Hypothalamus (tissue), 51 donors: ENCODE results near the gene FOS.
"Not testable (repeated sequence)": the region's sequence is repeated elsewhere in the genome, so short reads cannot be mapped to it uniquely, and the experiment has no call there.

Experiments used
- DNase-seq, 51 donors: peaks; one replicate each; lab custom pipeline; 2025; lab: John Stamatoyannopoulos, UW

FOS gene

GRCh38 chr14:75292101-75292563 is 13.5 kb downstream of the FOS start:
- no peak for DNase-seq

GRCh38 chr14:75292886-75293285 is 14.3 kb downstream of the FOS start:
- DNase-seq = no peak

DNA sequence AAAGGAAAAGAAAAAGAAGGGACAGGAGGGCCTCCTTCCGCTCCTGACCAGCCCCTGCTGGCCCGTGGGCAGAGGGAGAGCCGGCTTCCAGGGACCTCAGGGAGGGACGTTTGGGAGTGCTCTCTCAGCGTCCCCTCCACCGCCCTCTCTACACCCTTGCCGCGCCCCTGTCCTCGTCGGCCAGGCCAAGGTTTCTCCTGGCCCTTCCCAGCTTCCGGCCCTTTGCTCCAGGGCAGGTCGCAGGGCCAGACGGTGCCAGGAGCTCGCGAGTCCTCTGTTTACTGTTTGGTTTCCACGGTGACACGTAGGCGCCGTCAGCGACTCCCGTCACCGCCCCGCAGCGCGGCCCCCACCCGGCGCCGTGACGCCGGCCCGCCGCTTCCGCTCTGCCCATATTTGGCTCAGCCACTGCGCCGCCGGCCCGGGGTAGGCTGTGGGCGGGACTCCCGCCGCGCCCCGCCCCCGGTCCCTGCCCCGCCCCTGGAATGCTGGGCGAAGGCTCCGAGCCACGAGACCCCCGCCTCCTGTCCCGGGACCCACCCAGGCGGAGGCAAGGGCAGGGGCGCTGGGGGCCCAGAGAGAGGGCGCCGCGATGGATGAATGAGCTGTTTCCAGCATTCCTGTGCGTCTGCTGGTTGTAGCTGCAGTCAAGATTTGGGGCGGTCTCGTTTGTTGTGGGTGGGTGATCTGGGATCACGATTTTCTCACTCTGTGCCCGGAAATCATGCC is 15.5 kb downstream of the FOS start:
- DNase-seq = peak; percentile 17 to 97 (median 92)

- DNase-seq = peak in 1 of 51 donors; percentile 60
Observed at GRCh38 chr14:75294649-75295033, 16.0 kb downstream of the FOS start.

- peak in 28 of 51 donors; percentile 14 to 69 (median 36) for DNase-seq
Observed at GRCh38 chr14:75295061-75295461, 16.4 kb downstream of the FOS start.

GRCh38 chr14:75295491-75296345 is 17.1 kb downstream of the FOS start:
- peak in 48 of 51 donors; percentile 30 to 88 (median 72) for DNase-seq

GRCh38 chr14:75297411-75298040 is 18.9 kb downstream of the FOS start:
- DNase-seq = no peak

- DNase-seq = no peak
Observed at GRCh38 chr14:75298187-75298965, 19.7 kb downstream of the FOS start.

- peak in 1 of 51 donors; percentile 10 for DNase-seq
Observed at GRCh38 chr14:75299059-75299458, 20.4 kb downstream of the FOS start.

GRCh38 chr14:75299576-75299975 is 20.9 kb downstream of the FOS start:
- no peak for DNase-seq

DNA sequence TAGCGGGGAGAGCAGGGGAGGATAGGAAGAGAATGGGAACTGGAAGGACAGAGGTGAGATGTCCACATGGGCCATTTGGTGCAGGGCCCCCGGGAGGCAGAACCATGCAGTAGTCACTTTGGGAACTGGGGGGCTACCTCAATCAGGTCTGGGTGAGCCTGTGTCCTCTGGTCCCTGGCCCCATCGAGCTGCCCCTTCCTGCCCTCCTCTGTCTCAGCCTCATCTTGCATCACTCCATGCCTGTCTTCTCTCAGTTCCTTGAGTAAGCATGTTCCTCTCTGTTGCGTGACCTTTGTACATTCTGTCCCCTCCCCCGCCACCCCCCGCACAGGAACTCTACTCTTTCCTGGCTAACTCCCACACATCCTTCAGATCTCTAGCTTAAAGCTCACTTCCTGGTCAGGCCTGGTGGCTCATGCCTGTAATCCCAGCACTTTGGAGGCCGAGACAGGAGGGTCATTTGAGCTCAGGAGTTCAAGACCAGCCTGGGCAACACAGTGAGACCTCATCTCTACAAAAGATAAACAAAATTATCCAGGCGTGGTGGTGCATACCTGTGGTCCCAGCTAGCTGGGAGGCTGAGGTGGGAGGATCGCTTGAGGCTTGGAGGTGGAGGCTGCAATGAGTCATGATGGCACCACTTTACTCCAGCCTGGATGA is 23.2 kb downstream of the FOS start:
- peak in 3 of 51 donors; percentile 14 to 23 (median 20) for DNase-seq

GRCh38 chr14:75303381-75303789 is 24.8 kb downstream of the FOS start:
- peak in 30 of 51 donors; percentile 4 to 74 (median 49) for DNase-seq

DNA sequence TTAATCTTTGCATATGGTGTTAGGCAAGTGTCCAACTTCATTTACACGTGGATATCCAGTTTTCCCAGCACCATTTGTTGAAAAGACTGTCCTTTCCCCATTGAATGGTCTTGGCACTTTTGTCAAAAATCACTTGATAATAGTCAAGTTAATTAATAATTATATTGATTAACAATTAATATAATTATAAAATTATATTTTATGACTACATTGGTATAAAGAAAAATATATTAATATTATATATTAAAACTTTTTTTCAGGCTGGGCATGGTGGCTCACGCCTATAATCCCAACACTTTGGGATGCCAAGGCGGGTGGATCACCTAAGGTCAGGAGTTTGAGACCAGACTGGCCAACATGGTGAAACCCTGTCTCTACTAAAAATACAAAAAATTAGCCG is 27.8 kb downstream of the FOS start:
- not testable (repeated sequence) for DNase-seq

- peak in 3 of 51 donors; percentile 5 to 24 (median 23) for DNase-seq
Observed at GRCh38 chr14:75306927-75307699, 28.5 kb downstream of the FOS start.

GRCh38 chr14:75307700-75308379 is 29.2 kb downstream of the FOS start:
- DNase-seq = peak in 50 of 51 donors; percentile 13 to 88 (median 69)

DNA sequence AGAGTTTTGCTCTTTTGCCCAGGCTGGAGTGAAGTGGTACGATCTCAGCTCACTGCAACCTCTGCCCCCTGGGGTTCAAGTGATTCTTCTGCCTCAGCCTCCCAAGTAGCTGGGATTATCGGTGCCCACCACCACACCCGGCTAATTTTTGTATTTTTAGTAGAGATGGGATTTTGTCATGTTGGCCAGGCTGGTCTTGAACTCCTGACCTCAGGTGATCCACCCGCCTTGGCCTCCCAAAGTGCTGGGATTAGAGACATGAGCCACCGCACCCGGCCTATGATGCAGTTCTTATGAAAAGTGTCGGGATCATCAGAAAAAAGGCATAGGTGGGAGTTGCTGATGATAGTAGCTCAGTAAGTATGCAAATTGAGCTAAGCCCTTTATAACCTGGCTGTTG is 30.4 kb downstream of the FOS start:
- not testable (repeated sequence) for DNase-seq

- DNase-seq = not testable (repeated sequence)
Observed at GRCh38 chr14:75309561-75309960, 30.9 kb downstream of the FOS start.
